Right lobe of liver (tissue), 4 donors: ENCODE measurements around the gene FCHO1.

Source experiments
- CTCF ChIP-seq, 4 donors: fragments of 200-600 bp in 3 of 4; fragments of 450-650 bp in 1 of 4; IDR thresholded peaks; one replicate each; pipeline versions ENCODE4 v1.5.1 to v1.8.0; 2016 to 2022; ENCODE audit warnings: antibody characterized with exemption in 4 of 4, mild to moderate bottlenecking in 2 of 4
- POLR2A ChIP-seq: fragments of 450-650 bp; IDR thresholded peaks from one replicate; pipeline ENCODE4 v1.6.1; 2017; ENCODE audit warnings: antibody characterized with exemption, mild to moderate bottlenecking
- donor health status: DM: no; HTN: no; CAD: no.
- donor health status: DM: no; HTN: no; CAD: no.
- donor health status: DM: no; HTN: yes; CAD: no.

- TF ChIP-seq CTCF (IDR thresholded peaks at IDR 0.05) (no peak), POLR2A (no peak)
Measured at GRCh38 chr19:17719730-17720400, 31.4 kb upstream of the FCHO1 start.
